DOHH2 (cell line): Measurements from ENCODE around the gene ZNF771.
A peak's percentile ranks its signal among the peaks of the same experiment; 100 is the strongest.
"Not testable (repeated sequence)": the region's sequence is repeated elsewhere in the genome, so short reads cannot be mapped to it uniquely, and the experiment has no call there.

ENCODE experiments used
- H3F3A ChIP-seq: fragments of 200-600 bp; sonication (generic), shearing (Covaris generic); 2 replicates; pipeline ENCODE4 v1.6.0; 2016; ENCODE audit warnings: antibody characterized with exemption, mild to moderate bottlenecking; ENCODE audit not compliant: control insufficient read depth, insufficient read depth
- H3K27ac ChIP-seq: fragments of 200-600 bp; sonication (generic); 2 replicates; pipeline ENCODE4 v1.5.1; 2014; ENCODE audit warnings: low read depth, mild to moderate bottlenecking, low read length, moderate library complexity
- H3K27me3 ChIP-seq: fragments of 200-600 bp; sonication (generic); 2 replicates; pipeline ENCODE4 v1.6.1; 2014; ENCODE audit warnings: mild to moderate bottlenecking, low read length, mixed read lengths; ENCODE audit not compliant: control insufficient read depth
- H3K36me3 ChIP-seq: fragments of 200-600 bp; sonication (generic); 2 replicates; pipeline ENCODE4 v1.6.1; 2014; ENCODE audit warnings: mild to moderate bottlenecking, low read length, moderate library complexity, mixed read lengths; ENCODE audit not compliant: control insufficient read depth
- H3K4me1 ChIP-seq: fragments of 200-600 bp; sonication (generic); 2 replicates; pipeline ENCODE4 v1.6.1; 2014; ENCODE audit warnings: mild to moderate bottlenecking, low read length, mixed read lengths; ENCODE audit not compliant: control insufficient read depth
- H3K4me2 ChIP-seq: fragments of 200-600 bp; sonication (generic); 2 replicates; pipeline ENCODE4 v1.6.0; 2014; ENCODE audit warnings: mild to moderate bottlenecking, low read length, moderate library complexity
- H3K4me3 ChIP-seq: fragments of 200-600 bp; sonication (generic); 2 replicates; pipeline ENCODE4 v1.5.1; 2014; ENCODE audit warnings: mild to moderate bottlenecking, low read length, mixed read lengths
- H3K79me2 ChIP-seq: fragments of 200-600 bp; sonication (generic); 2 replicates; pipeline ENCODE4 v1.6.1; 2014; ENCODE audit warnings: mild to moderate bottlenecking, low read length, mixed read lengths; ENCODE audit not compliant: control insufficient read depth
- H3K9me2 ChIP-seq: fragments of 200-600 bp; sonication (generic); replicated peaks from 2 replicates; pipeline ENCODE4 v1.6.1; 2014; ENCODE audit warnings: mild to moderate bottlenecking, low read length, mixed read lengths; ENCODE audit not compliant: control insufficient read depth
- H3K9me3 ChIP-seq: fragments of 200-600 bp; sonication (generic); 2 replicates; pipeline ENCODE4 v1.6.1; 2014; ENCODE audit warnings: antibody characterized with exemption, low read length, mixed read lengths; ENCODE audit not compliant: control insufficient read depth, insufficient read depth
- H4K20me1 ChIP-seq: fragments of 200-600 bp; sonication (generic); 2 replicates; pipeline ENCODE4 v1.6.0; 2014; ENCODE audit warnings: low read depth, mild to moderate bottlenecking, antibody characterized with exemption, low read length, moderate library complexity; ENCODE audit not compliant: control insufficient read depth, insufficient read depth
- EZH2phosphoT487 ChIP-seq: fragments of 200-600 bp; sonication (generic); IDR thresholded peaks from 2 replicates; pipeline ENCODE4 v1.6.1; 2017; ENCODE audit warnings: borderline replicate concordance, mild to moderate bottlenecking, antibody characterized with exemption, low read length, moderate library complexity, mixed read lengths
- TF ChIP-seq, protein P1 (sequence below): fragments of 200-600 bp; sonication (generic); IDR thresholded peaks from one replicate; pipeline ENCODE4 v1.5.1; 2014; ENCODE audit warnings: antibody characterized with exemption, mild to moderate bottlenecking, low read depth, low read length; ENCODE audit not compliant: poor library complexity, severe bottlenecking

Gene ZNF771

GRCh38 chr16:30395155-30395991, 12.0 kb upstream of the ZNF771 start, which contains the start of gene ZNF48:
TSS of gene ZNF48 (plus strand) at chr16:30395420. CDS start at chr16:30395795, 375 bp downstream.
- Histone ChIP-seq H3K27ac (peak within 1 kb of the TSS; percentile 49), H3K27me3 (no peaks in the 10 kb centered on the region), H3K4me2 (peak within 1 kb of the TSS; percentile 97), H3K9me2 (no peaks in the 10 kb centered on the region), H3K4me1 (peaks cover 38% of the 10 kb centered on the region), H4K20me1 (peaks cover 3% of the 10 kb centered on the region; the same call in 1 of the 2 replicates), H3K79me2 (peaks cover 28% of the 10 kb centered on the region), H3K9me3 (no peaks in the 10 kb centered on the region), H3K36me3 (peaks cover 31% of the 10 kb centered on the region), H3K4me3 (peak within 1 kb of the TSS; percentile 99), H3F3A (peaks cover 4% of the 10 kb centered on the region)
- TF ChIP-seq, protein P1, sequence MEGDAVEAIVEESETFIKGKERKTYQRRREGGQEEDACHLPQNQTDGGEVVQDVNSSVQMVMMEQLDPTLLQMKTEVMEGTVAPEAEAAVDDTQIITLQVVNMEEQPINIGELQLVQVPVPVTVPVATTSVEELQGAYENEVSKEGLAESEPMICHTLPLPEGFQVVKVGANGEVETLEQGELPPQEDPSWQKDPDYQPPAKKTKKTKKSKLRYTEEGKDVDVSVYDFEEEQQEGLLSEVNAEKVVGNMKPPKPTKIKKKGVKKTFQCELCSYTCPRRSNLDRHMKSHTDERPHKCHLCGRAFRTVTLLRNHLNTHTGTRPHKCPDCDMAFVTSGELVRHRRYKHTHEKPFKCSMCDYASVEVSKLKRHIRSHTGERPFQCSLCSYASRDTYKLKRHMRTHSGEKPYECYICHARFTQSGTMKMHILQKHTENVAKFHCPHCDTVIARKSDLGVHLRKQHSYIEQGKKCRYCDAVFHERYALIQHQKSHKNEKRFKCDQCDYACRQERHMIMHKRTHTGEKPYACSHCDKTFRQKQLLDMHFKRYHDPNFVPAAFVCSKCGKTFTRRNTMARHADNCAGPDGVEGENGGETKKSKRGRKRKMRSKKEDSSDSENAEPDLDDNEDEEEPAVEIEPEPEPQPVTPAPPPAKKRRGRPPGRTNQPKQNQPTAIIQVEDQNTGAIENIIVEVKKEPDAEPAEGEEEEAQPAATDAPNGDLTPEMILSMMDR: peak; percentile 10
- TF ChIP-seq EZH2phosphoT487: no peak

GRCh38 chr16:30395992-30396585, 11.3 kb upstream of the ZNF771 start:
- Histone ChIP-seq H4K20me1 (peaks cover 3% of the 10 kb centered on the region; the same call in 1 of the 2 replicates), H3K9me3 (no peaks in the 10 kb centered on the region), H3K36me3 (peaks cover 31% of the 10 kb centered on the region), H3K4me3 (peak overlapping the region; percentile 99), H3F3A (peaks cover 4% of the 10 kb centered on the region), H3K27ac (peak overlapping the region; percentile 49; the same call in 1 of the 2 replicates), H3K4me2 (peak overlapping the region; percentile 97), H3K27me3 (no peaks in the 10 kb centered on the region), H3K9me2 (no peaks in the 10 kb centered on the region), H3K79me2 (peaks cover 28% of the 10 kb centered on the region), H3K4me1 (peaks cover 40% of the 10 kb centered on the region)
- TF ChIP-seq EZH2phosphoT487: no peak
- TF ChIP-seq, protein P1: no peak

- H3K4me2 ChIP-seq: peak overlapping the region; percentile 97
- not testable (repeated sequence) for H4K20me1 ChIP-seq, H3K27me3 ChIP-seq, H3F3A ChIP-seq, H3K9me3 ChIP-seq, H3K27ac ChIP-seq, H3K9me2 ChIP-seq
- peak overlapping the region; percentile 99 for H3K4me3 ChIP-seq
- peaks cover 43% of the 10 kb centered on the region for H3K4me1 ChIP-seq
- peaks cover 28% of the 10 kb centered on the region for H3K79me2 ChIP-seq
- H3K36me3 ChIP-seq: peaks cover 31% of the 10 kb centered on the region
Measured at GRCh38 chr16:30396627-30397026, 10.8 kb upstream of the ZNF771 start.

- TF ChIP-seq, protein P1: no peak
- no peak for TF ChIP-seq EZH2phosphoT487
- Histone ChIP-seq H3F3A (peaks cover 4% of the 10 kb centered on the region), H4K20me1 (peaks cover 3% of the 10 kb centered on the region; the same call in 1 of the 2 replicates), H3K36me3 (peaks cover 31% of the 10 kb centered on the region), H3K27me3 (no peaks in the 10 kb centered on the region), H3K9me2 (no peaks in the 10 kb centered on the region), H3K4me2 (peak overlapping the region; percentile 97), H3K27ac (no peak overlapping the region), H3K9me3 (no peaks in the 10 kb centered on the region), H3K79me2 (peaks cover 28% of the 10 kb centered on the region), H3K4me1 (peaks cover 44% of the 10 kb centered on the region), H3K4me3 (no peak overlapping the region)
Measured at GRCh38 chr16:30397056-30397455, 10.3 kb upstream of the ZNF771 start.
